ENCODE results near the gene COL15A1.

DNA sequence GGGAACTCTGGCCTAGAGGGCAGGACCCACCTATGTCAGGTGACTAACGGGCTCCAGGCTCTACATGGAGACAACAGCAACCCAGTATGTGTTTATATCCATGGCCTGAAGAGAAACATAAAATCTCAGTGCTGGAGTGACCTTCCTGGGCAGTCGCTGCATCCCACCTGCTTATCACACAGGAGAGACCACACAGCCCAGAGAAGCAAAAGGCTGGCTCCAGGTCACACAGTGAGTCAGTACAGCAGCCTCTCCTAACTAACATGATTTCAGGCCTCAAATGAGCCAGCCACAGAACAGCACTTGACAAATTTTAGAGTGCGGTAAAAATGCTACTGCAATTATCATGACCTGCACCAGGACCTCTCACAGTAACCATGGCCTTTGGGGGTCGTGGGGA, 107.2 kb downstream of the COL15A1 start:
- TF ChIP-seq, protein P1, sequence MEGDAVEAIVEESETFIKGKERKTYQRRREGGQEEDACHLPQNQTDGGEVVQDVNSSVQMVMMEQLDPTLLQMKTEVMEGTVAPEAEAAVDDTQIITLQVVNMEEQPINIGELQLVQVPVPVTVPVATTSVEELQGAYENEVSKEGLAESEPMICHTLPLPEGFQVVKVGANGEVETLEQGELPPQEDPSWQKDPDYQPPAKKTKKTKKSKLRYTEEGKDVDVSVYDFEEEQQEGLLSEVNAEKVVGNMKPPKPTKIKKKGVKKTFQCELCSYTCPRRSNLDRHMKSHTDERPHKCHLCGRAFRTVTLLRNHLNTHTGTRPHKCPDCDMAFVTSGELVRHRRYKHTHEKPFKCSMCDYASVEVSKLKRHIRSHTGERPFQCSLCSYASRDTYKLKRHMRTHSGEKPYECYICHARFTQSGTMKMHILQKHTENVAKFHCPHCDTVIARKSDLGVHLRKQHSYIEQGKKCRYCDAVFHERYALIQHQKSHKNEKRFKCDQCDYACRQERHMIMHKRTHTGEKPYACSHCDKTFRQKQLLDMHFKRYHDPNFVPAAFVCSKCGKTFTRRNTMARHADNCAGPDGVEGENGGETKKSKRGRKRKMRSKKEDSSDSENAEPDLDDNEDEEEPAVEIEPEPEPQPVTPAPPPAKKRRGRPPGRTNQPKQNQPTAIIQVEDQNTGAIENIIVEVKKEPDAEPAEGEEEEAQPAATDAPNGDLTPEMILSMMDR (IDR thresholded peaks at IDR 0.05; ENCODE audit: low read length) = no peak
- no peak for TF ChIP-seq EZH2 (optimal IDR thresholded peaks at IDR 0.05; ENCODE audit: low read depth, low read length)
